Measurements from ENCODE around the gene NPAS3.

Gene NPAS3

GRCh38 chr14:33714527-33715226, 776.0 kb downstream of the NPAS3 start:
- peak; percentile 35 for DNase-seq (ENCODE audit: low spot score)

GRCh38 chr14:33715227-33715528, 776.5 kb downstream of the NPAS3 start:
- DNase-seq (ENCODE audit: low spot score) = no peak

GRCh38 chr14:33716921-33717320, 778.2 kb downstream of the NPAS3 start:
- DNase-seq (ENCODE audit: low spot score) = no peak

DNA sequence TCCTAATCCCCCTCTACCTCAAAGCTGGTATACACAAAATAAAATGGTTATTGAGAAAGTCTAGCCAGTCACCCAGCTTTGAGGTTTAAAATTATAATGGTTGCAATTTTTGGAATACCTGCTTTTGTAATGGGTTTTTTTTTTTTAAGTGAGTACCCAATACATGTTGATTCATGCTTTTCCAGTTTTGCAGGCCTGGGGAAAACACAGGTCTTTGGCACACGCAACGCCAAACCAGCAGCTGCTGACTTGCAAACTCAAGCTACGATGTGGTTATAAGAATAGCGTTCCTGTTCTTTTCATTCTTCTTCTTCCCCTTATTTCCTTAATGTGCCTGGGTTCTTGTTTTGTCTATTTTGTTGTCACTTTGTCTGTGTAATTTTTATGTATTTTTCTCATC, 779.2 kb downstream of the NPAS3 start:
- no peak for DNase-seq (ENCODE audit: low spot score)

DNA sequence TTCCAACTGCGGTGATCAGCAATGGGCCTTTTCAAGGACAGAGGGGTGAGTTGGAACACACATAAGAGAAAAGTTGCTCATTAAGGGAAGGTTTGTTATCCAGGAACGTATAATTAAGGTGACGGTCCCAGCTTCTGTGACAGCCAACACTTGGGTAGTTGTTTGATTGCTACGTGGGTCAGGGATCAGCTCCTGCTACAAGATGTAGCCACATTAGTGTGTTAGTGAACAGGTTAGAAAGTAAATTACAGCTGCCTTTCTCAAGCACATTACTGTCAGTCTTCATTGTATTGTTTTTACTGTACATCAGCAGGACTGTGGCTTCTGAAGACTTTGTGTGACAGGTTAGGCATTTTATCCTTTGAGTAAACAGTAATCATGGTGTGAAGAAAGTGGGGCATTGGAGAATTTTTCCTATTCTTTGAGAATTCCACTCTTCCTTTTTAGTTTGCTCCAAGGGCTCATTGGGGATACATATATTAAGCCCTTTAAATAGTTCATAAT, 781.7 kb downstream of the NPAS3 start:
- no peak for DNase-seq (ENCODE audit: low spot score)

GRCh38 chr14:33726685-33727084, 788.0 kb downstream of the NPAS3 start:
- no peak for DNase-seq (ENCODE audit: low spot score)

DNA sequence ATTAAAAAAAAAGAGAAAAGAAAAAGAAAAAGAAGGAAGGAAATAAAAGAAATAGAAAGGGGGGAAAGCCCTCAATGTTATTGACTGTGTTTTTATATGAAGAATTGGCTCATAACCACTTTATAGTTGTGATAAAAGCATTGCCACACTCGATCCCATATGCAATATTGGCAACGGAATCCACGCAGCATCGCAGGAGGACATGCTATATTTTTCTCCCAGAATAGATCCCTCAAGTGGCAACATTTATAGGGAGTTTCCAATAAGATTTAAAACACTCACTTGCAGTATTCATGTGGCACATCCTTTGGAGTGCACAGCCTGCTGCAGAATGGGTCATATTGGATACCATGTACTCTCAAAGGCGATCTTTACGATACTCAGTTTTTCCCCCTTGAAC, 788.9 kb downstream of the NPAS3 start:
- no peak for DNase-seq (ENCODE audit: low spot score)

DNA sequence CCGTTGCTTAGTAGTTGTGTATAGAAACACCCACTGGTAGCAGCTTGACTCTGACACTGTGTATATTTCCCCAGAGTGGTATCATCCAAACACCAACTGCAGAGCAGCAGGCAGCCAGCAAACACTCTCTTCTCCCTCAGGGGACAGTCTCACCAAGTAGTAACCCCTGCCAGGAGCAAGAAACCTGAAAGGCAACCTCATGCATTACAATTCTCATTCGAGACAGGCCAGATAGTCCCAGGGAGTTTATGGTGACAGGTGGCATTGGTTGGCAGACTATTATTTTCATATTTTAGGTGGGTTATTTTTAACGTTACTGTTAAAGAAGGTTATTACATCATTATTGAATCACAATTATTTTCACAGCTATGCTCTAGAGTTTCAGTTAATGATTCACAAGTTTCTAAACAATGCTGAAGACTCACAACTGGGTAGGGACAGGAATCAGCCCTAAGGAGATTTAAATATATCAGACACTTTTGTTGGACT, 789.4 kb downstream of the NPAS3 start:
- no peak for DNase-seq (ENCODE audit: low spot score)

- DNase-seq (ENCODE audit: low spot score) = no peak
Observed at GRCh38 chr14:33730156-33730555, 791.5 kb downstream of the NPAS3 start.

- DNase-seq (ENCODE audit: low spot score) = no peak
Observed at GRCh38 chr14:33732175-33732574, 793.5 kb downstream of the NPAS3 start.

DNA sequence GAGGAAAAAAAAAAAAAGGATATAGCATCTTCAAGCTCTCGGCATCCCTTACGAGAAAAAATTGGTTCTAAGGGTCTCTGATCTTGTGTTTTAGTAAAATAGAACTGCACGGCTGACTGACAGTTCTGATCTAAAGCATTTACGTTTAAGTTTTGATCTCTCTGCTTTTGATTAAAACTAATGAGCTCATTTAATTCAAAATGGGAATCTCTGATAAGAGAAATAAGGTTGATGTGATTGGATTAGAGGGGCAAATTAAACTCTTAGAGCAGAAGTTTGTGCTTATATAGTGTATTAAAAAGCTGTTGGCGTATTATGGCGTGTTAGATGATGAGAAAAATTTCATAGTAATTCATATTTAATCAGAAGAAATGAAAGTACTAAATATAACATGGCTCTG, 794.6 kb downstream of the NPAS3 start:
- no peak for DNase-seq (ENCODE audit: low spot score)

- DNase-seq (ENCODE audit: low spot score) = no peak
Observed at GRCh38 chr14:33733721-33734120, 795.0 kb downstream of the NPAS3 start.

DNA sequence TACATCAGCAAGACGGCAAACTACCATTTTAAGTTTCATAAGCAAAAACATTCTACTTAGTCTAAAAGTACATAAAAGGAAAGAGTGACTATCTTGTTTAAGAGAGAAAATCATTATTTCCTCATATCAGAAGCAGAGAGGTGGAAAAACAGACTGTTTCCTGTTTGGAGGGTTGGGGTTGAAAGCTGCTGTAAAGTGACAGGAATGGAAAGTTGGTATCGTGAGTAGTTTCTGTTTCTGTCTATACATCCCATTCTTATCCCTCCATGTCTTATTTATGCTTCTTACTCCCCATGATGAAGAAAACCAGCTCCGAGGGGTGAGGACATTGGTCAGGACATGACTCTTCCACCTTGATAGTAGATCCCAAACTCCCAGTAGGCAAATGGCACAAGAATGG, 795.7 kb downstream of the NPAS3 start:
- DNase-seq (ENCODE audit: low spot score) = no peak

DNA sequence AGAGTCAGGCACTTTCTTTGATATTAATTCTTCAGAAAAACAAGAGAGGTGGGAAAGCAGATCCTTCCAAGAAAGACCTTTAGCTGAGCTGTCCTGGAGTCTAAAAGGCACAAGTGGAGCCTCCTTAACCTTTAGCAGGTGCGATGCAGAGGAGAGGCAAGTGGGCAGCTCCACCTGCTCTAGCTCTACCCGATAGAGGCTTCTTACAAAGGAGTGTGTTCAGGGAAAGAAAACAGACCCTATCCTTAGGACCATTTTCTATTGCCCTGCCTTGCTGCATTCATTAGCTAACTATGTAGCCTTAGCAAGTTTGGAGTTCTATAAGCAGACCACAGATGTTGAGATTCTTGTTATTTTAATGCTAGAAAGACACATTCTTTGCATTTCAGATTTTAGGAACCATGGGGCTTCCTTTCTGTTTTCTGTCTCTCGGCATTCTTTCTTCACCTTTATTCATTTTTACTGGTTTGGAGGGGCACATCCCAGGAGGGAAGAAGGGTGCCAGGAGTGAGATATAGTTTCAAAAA, 797.7 kb downstream of the NPAS3 start:
- no peak for DNase-seq (ENCODE audit: low spot score)

- DNase-seq (ENCODE audit: low spot score) = no peak
Observed at GRCh38 chr14:33736979-33737378, 798.3 kb downstream of the NPAS3 start.

DNA sequence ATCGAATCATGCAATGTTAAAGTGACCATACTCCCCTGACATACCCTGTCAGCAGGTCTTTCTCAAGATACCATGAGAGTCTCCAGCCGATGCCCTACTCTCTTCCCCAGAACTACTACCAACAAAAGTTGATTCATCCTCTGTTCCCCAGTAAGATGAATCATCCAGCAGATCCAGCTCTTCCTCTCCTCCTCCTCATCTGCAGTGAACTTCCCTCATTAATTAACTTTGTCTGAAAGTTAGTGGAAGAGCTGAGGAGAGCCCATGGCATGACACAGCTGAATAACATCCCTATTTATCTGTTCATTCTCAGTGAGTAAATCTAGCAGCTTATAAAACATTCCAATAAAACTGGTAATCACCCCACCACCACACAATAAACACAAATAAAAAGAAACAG, 798.8 kb downstream of the NPAS3 start:
- peak; percentile 61 for DNase-seq (ENCODE audit: low spot score)

DNA sequence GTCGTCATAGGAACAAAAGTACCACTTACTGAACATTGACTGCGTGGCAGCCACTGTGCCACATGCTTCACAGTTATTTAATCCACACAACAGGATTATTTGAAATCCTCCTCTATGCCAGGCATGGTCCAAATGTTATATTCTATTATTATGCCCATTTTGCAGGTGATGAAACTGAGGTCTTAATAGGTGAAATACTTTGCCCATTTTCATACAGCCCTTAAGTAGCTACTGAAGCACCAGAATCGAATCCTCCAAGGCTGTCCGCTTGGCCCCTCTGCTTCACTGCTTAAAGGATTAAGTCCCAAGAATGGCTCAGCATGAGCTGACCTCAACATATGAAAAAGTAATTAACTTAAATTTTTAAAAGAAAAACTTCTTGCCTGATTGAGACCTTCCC, 799.4 kb downstream of the NPAS3 start:
- DNase-seq (ENCODE audit: low spot score) = no peak

DNA sequence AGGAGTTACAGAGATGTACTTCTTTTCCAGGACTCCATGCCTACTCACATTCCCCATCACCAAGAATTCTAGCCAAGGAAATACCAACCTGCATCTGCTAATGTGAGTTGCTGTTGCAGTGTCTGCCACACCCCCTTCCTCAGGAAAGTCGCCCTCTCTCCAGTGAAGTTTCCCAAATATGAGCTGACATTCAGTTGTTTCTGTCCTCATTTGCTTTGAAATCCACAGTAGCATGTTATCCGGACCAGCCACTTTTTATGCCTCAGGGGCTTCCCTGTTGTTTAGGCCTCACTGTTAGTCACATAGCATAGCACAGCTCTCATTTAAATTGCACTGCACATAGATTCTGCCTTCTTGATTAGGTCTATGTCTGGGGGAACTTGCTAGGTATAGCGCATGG, 799.8 kb downstream of the NPAS3 start:
- DNase-seq (ENCODE audit: low spot score) = no peak

GRCh38 chr14:33740531-33740930, 801.9 kb downstream of the NPAS3 start:
- DNase-seq (ENCODE audit: low spot score) = no peak

GRCh38 chr14:33742166-33742565, 803.5 kb downstream of the NPAS3 start:
- DNase-seq (ENCODE audit: low spot score) = no peak

DNA sequence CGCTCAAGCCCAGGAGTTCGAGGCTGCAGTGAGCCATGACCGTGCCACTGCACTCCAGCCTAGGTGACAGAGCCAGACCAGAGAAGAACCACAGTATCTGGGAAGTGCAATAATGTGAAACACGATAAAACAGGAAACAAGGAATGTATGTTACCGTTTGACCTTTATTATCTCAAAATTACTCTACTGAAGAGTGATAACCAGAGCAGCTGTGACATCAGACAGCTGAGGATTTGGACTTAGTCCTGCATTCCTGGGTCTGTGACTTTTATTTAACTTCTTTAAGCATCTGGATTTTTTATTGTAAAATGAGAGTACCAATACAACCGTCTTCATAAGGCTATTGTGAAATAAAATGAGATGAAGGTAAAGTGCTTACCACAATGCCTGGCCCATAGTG, 806.5 kb downstream of the NPAS3 start:
- DNase-seq (ENCODE audit: low spot score) = no peak

DNA sequence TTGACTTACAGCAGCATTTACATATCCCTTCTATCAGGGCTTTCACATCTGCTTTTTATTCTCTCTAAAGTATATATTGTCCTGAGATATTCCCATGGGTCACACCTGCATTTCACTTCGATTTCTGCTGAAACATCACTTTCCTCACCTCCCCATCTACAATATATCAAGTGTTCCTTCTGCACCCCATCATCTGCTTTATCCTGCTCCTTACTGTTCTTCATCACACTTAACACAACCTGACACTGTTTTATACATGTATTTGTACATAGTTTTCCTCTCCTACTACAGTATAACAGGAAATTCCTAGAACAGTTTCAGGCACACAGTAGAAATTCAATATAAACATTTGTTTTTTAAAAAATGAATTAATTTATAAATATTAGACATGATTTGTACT, 809.1 kb downstream of the NPAS3 start:
- DNase-seq (ENCODE audit: low spot score) = no peak

GRCh38 chr14:33754261-33754660, 815.6 kb downstream of the NPAS3 start:
- DNase-seq (ENCODE audit: low spot score) = peak; percentile 66

DNA sequence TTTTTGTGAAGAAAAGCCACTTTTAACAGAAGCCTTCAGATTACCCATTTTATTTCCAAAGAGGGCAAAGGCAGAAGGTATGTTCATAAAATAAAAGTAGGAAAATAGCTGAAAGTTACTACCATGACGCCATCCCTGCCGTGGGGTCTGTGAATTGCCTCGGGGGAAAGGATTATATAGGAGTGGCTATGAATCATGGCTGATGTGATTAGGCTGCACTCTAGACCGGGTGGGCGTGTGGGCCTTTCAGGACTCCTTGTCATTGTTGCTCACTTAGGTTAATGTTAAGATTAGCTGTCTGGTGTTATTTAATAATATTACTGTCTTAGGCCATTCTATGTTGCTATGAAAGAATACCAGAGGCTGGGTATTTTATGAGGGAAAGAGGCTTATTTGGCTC, 816.7 kb downstream of the NPAS3 start:
- DNase-seq (ENCODE audit: low spot score) = no peak

Measured in AG20443 (cell line).